Amygdala (tissue), 56 donors: Measurements from ENCODE around the gene IL1RAPL2.

ENCODE experiments used
- DNase-seq, 56 donors: peaks; one replicate each; lab custom pipeline; 2025; lab: John Stamatoyannopoulos, UW

The IL1RAPL2 gene

DNA sequence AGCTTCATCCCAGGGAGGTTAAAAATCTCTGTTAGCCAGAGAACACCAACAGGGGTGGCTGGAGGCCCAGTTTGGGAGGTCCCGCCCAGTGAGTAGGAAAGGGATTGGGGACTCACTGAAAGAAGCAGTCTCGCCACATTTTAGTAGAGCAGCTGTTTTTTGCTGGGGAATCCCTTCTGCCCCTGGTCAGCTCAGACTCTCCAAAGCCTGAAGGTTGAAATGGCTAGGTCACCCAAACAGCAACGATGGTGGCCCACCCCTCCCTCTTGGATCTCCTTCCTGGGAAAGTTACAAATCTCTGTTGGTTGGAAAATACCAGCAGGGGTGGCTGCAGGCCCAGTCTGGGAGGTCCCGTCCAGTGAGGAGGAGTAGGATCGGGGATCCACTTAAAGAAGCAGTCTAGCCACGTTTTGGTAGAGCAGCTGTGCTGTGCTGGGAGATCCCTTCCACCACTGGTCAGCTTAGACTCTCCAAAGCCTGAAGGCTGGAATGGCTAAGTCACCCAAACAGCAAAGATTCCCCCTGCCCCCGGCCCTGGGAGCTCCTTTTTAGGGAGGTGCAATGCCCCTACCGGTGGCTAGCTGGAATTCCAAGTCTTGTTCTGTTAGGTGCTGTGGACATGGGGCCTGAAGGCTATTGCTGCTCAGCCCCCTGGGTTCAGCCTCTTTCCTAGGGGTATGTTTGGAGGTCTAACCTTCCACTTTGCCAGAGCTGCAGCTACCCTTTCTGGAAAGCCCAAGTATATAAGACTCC, 694.5 kb downstream of the IL1RAPL2 start:
- no peak for DNase-seq

DNA sequence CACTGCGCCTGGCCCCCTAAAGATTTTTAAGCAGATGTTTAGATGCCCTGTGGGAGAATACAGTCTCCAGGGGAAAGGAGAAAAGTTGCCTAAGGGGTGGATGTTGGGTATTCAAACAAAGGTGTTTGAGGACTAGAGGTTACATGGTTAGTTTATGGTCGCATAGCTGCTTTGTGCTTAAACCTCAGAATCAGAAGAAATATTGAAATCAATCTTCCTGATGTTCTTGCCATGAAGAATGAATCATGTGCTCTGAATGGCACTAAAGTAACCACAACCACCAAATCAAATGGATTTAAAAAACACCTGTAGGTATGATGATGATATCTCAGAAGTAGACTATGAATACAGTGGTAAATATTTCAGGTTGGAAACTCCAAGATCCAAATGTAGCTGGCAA, 697.2 kb downstream of the IL1RAPL2 start:
- no peak for DNase-seq

DNA sequence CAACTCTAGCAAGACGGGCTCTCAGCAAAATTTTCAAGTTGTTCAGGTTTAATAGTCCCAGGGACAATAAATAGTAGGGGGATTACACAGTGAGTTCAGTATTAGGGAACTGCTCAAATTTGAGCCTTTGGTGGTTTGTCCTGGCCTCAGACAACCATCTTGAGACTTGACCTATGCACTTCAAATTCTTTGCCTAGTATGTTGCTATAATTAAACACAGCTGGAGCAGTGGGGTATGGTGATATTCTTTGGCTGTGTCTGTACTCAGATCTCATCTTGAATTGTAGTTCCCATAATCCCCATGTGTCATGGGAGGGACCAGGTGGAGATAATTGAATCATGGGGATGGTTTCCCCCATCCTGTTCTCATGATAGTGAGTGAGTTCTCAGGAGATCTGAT, 697.8 kb downstream of the IL1RAPL2 start:
- no peak for DNase-seq

DNA sequence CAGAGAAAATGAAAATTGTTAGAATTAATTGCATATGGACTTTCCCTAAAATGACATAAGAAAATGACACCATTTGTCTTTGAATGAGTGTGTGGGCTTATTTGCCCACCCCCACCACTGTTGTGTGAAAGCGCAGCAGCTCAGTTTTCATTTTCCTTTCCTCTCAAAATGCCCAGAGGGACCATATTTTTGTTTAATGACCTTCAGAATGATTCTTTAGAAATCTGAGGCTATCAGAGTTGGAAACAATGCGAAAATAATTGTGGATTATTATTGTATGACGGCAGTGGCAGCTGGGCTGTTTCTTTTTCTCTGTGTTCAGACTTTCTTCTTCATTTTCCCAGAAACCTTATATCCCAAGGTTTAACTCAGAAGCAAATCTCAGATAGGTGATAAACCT, 699.1 kb downstream of the IL1RAPL2 start:
- no peak for DNase-seq

DNA sequence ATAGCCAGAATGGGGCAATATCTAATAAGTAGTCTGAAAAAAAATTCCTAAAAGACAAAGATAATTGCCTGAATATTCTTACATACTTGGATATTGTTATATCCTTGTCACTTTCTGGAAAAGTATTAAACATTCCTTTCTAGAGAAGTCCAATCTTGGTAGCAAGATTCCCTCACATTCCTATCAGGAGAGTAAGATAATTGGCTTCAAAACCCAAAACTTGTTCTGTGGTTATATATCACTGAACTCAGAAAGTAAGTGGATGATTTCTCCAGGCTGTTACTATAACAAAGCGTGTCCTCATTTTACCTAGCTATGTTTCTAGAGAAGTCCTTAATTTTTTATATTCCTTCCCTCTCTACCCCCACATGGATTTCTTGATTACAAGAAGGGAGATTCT, 700.5 kb downstream of the IL1RAPL2 start:
- DNase-seq, result no peak

DNA sequence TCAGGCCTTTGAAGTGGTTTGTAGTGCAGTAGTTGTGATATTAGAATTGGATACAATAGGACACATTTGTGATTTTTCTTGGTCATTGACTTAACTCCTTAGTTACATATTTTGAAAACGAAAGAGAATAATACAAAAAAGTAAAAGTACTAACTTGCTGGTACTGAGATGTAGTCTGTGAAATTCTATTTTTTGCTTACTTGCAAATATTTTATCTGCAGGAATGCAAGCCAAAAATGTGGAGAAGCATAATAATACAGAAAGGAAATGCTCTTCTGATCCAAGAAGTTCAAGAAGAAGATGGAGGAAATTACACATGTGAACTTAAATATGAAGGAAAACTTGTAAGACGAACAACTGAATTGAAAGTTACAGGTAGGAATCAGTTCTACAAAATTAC, 701.2 kb downstream of the IL1RAPL2 start:
- DNase-seq, result no peak

DNA sequence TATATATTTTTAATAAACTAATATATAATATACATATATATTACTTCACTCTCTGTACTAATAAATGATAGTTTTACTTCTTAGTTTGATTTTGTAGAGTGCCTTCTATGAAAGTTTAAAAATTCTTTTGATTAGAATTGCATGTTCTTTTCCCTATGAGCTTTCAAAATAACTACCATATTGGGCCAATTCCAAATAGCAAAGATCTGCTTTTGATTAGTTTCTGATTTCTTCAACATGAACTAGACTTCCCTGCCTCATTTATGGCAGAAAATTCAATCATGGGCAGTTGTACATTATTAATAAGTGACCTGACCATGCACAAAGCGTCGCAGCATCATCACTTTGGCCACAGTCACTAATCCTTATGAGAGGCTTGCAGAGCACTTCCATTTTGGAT, 703.4 kb downstream of the IL1RAPL2 start:
- DNase-seq, result no peak

DNA sequence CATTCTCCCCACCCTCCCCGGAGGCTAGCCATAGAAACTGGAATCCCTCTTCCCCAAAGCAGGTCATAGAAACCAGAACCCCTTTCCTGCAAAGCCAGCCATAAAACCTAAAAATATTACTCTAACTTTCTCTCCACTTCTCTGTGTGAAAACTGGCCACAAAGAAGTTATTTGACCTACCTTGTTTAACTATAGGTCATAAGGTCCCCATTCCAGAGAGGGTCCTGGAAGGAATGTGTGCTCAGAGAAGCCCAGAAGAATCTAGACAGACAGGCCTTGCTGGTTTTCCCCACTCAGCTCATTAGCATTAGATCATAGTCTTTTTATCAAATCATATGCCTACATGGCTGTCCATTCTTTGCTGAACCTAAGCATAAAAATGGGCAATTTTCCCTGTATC, 707.3 kb downstream of the IL1RAPL2 start:
- DNase-seq, result no peak

DNA sequence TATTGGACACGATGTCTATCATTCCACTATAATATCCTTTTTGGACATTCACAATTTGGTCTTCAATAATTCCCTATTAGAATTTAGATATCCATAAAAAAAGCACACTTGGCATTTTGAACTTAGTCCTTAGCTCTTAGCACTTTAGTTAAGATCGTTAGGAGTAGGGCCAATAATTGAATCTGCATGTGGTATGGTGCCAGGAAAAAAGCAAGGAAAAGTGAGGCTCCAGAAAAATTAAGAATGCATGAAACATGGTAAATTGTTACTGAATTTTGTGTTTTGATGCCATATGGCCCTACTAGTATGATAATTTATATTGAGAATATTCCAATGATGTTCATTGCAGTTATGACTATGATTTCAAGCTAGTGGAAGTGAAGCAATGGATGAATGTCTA, 708.1 kb downstream of the IL1RAPL2 start:
- no peak for DNase-seq

DNA sequence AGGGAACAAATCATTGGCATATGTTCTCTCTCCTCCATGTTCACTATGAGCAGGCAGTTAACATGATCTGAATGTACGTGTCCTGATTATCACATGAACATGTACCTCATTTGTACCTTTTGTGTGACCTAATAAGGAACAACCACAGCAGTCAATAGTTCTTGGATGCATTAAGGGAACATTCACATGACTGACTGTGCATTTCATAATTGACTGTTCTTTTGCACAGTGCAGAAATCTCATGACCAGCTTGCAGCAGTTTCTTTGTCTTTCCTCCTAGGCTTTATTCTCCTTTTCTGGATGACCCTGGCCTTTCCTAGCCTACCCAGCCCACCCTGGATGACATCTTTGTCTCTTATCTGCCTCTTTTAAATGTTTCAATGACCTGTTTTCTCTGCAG, 711.1 kb downstream of the IL1RAPL2 start:
- no peak for DNase-seq

DNA sequence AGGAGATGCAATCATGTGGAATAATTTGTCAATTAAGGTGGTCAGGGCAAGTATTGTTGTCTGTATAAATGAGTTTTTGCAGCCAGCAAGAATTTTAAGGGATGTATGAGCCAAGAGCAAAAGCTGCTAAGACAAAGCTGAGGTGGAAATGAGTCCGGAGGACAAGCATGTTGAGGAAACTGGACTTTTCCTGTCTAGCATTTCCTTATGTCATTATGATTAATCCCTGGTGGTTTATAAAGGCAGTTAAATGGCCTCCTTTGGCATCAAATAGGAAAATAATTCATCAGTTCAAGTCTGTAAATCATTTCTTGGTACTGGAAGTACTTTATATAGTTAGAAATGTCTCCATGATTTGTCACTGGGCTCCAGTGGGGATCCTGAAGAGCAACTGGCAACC, 716.1 kb downstream of the IL1RAPL2 start:
- DNase-seq, result no peak

DNA sequence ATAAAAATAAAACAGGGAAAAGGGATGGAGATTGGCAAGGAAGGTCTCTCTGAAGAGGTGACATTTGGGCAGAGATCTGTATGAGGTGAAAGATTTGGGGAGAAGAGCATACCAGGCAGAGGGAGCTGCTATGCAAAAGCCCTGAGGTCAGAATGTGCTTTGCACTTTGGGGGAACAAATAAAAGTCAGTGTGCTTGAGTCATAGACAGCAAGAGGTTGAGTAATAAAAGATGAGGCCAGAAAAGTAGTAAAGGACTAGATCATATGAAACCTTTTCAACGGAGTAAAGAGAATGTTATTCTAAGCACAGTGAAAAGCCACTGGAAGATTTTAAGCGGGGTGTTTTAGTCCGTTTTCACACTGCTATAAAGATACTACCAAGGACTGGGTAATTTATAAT, 731.0 kb downstream of the IL1RAPL2 start:
- DNase-seq, result no peak

DNA sequence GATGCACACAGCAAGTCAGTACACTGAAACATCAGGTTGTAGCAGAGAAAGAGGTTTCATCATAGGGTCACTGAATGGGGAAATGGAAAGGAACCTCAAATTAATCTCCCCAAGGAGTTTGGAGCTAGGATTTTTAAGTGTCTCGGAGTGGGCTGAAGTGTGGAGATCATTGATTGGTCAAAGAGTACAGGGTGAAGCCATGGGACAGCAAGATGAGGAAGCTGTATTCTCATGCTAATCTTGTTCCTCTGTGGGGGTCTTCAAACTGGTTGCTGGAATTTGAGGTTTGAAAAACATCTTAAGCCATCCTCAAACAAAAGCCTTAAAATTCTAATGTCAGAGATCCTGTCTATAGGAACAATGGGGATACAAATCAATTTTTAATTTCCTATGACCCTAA, 733.3 kb downstream of the IL1RAPL2 start:
- DNase-seq, result no peak

DNA sequence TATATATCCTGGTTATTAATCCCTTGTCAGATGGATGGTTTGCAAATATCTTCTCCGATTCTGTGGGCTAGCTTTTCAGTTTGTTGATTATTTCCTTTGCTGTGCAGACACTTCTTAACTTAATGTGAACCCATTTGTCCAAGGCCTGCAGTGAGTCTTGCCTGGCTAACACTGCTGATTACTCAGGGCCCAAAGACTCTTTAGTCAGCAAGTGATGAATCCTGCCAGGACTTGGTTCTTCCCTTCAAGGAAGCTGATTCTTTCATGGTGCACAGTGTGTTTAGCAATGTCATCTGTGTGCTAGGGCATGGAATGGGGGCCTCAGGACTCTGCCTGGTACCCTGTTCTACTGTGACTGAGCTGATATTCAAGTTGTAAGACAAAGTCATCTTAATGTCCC, 736.2 kb downstream of the IL1RAPL2 start:
- DNase-seq, result no peak

DNA sequence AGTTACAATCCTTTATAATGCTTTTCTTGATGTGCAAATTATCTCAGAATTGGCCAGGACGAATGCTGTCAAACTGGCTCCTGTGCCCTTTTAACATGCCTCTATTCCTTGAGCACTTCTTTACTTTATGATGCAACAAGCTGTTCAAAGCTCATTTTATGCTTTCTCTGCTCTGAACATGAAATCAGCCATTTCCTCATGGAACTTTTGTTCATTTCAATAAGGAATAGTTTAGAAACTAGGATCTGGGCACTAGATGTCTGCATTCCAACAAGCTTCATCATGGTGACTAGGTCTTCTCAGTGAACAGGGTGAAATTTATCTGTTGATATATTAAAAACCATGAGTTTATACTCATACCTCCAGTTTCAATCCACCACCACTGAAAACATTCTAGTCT, 741.8 kb downstream of the IL1RAPL2 start:
- no peak for DNase-seq

DNA sequence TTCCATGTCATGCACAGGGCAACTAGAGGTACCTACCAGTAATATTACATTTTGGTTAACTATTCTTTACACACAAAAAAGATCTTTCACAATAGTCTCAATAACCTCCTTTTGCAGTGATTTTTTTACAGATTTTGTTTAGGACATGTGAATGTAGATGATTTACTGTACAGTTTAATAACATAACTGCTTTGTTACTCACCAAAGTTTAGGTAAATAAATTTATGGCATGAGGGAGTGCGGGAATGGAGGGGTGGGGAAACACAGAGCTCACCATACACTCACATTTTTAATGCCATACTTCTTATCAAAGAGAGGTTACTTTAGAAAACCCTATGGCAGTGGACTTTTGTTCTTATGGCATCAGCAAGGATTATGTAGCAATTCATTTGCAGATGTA, 747.6 kb downstream of the IL1RAPL2 start:
- DNase-seq, result no peak

DNA sequence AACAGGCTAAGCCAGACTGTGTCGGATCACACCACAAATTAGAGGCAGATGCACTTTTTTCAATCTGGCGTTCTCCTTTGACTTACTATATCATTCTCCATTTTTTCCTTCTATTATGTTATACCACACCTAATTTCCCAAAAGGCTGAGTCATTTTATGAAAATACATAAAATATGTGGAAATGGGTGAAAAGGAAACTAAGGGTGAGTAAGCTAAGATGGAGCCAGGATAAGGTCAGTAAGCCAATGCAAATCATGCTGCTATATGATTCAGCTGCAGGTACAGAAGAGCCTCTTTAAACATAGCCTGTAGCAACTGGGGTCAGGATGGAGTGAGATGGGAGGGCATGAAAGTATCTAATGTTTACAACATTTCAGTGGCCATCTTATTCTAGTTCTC, 748.5 kb downstream of the IL1RAPL2 start:
- DNase-seq, result no peak

DNA sequence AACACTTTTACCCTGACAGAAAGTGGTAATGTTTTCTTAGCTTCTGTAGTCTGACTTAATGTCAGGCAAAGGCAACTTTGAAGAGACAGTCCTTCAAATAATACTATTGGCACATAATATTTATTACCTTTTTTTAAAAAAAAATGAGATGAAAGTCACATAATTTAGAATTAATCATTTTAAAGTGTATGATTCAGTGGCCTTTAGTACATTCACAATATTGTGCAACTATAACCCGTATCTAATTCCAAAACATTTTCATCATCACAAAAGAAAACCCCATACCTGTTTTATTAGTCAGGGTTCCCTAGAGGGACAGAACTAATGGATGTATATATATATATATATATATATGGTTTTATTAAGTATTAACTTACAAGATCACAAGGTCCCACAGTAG, 749.2 kb downstream of the IL1RAPL2 start:
- no peak for DNase-seq

DNA sequence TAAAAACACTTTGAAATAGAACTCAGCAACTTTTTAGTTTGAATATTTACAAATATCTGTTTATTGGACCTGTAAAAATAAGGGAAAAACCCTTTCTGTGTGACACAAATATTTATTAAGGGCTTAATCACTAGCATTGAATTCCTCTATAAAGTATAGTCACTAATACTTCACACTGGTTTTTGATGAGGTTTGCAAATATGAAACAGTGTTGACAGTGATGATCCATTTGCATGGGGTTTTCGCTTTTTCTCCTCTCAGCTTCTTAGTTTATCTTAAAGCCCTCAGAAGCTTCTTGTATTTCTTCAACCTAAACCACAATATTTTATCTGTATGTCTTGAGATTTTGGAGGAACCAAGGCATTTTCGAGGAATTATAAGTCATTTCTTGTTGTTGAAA, 751.1 kb downstream of the IL1RAPL2 start:
- no peak for DNase-seq

DNA sequence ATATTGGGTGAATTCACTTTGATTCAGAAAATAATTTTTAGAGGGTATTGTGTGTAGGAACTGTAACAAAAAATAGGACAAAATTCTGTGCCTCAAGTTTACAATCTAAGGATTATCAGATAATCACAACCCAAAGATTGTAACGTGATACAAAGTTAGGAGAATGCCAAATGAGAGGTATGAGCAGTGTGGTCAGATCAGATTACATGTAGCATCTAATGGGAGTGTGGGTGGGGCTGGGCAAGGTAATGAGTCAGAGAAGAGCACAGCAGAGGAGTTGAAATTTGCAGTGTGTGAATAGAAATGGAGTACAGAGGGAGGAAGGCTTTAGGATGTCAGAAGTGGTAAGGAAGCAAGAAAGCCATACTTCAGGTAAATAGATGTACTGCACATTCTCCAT, 757.9 kb downstream of the IL1RAPL2 start:
- no peak for DNase-seq

DNA sequence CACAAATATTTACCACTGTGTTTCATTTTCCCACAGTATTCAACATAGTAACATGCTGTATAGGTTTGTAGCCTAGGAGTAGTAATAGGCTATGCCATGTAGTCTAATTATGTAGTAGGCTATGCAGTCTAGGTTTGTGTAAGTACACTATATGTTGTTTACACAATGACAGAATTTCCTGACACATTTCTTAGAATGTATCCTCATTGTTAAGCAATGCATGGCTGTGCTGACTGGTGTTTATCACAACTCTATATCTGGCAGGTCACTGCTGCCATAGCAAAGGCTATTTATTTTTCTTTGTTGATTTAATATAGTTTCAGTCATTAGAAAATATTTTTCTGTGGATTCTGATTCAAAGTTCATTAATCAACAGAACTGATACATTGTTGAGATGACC, 762.8 kb downstream of the IL1RAPL2 start:
- DNase-seq, result no peak

DNA sequence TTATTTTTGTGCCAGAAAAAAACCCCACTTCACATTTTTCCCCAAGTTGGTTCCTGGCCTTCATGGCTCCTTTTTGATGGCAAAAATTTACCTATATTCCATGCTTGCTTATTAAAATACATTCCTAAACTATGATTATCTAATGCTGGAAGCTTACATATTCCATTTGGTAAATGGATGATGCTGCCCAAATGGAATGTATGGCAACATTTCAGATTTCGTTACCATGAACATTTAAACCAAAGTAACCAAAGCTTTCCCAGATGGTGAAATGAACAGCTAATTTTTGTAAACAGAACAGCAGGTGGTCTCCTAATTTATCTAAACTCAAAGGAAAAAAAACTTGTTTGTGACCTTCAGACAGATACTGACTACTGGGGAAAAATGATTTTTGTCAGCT, 765.2 kb downstream of the IL1RAPL2 start:
- no peak for DNase-seq

DNA sequence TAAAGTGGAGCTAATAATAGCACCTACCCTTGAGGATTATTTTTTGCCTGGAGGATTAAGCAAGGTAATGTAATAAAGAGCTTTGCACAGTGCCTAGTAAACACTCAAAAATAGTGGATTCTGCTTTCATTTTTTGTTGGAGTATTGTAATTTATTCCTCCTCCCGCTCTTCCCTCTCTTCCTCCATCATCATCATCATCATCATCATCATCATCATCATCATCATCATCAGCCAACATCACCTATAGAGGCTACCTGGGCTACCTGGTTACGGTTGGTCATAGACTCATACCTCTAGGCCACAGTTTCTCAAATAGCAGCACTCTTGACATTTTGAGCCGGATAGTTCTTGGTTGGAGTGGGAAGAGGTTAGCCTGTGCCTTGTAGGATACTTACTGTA, 781.4 kb downstream of the IL1RAPL2 start:
- DNase-seq, result no peak
